ENCODE results near the gene LRGUK.

- TF ChIP-seq REST (IDR thresholded peaks at IDR 0.05; ENCODE audit: low read depth) (no peak), SRF (IDR thresholded peaks at IDR 0.05; ENCODE audit: low read depth) (no peak), EZH2 (IDR thresholded peaks at IDR 0.05) (no peak)
These were observed 23.0 kb upstream of the LRGUK start for GRCh38 chr7:134104166-134104565.

All from HCT116 (cell line).